Panc1 (cell line): Measurements from ENCODE around the gene ZNF48.

Experiments used
- POLR2AphosphoS5 ChIP-seq: IDR thresholded peaks from 2 replicates; pipeline ENCODE4 v1.6.1; 2012; ENCODE audit warnings: mild to moderate bottlenecking, low read depth, low read length, moderate library complexity
- TF ChIP-seq, protein P1 (sequence below): fragments of 450-650 bp; IDR thresholded peaks from 2 replicates; pipeline ENCODE4 v1.5.1; 2017; ENCODE audit warnings: mild to moderate bottlenecking

DNA sequence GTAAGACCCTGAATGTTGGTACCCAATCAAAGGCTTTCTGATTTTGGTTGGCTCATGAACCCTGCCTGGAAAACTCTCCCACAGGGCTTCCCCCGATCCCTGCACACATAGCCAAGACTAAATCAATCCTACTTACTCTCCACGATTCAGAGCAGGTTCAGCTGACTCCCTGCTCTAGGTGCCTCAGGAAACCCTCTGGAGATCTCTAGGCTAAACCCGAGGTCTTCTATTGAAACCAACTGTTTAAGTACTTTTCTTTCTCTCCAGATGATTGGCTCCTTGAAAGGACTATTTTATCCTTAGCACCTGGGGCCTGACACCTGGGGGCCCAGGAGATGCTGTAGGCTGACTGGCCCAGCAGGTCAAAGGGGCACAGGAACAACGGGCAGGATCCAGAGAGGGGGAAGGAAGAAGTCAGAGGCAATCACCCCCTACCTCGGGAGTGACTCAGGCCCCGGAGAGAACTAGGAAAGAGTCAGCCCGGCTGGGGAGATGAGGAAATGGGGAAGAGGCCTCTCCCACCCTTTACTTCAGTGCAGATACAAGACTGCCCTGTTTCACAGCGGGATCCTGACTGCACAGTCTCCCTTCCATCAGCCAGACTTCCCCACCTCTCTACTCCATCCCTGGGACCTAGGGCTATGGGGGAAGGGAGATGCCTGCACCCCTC, 27.0 kb upstream of the ZNF48 start:
- TF ChIP-seq, protein P1, sequence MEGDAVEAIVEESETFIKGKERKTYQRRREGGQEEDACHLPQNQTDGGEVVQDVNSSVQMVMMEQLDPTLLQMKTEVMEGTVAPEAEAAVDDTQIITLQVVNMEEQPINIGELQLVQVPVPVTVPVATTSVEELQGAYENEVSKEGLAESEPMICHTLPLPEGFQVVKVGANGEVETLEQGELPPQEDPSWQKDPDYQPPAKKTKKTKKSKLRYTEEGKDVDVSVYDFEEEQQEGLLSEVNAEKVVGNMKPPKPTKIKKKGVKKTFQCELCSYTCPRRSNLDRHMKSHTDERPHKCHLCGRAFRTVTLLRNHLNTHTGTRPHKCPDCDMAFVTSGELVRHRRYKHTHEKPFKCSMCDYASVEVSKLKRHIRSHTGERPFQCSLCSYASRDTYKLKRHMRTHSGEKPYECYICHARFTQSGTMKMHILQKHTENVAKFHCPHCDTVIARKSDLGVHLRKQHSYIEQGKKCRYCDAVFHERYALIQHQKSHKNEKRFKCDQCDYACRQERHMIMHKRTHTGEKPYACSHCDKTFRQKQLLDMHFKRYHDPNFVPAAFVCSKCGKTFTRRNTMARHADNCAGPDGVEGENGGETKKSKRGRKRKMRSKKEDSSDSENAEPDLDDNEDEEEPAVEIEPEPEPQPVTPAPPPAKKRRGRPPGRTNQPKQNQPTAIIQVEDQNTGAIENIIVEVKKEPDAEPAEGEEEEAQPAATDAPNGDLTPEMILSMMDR, result no peak
- no peak for TF ChIP-seq POLR2AphosphoS5
